ENCODE measurements around the gene RDM1. TPM values are rescaled to one million over a fixed set of nuclear protein-coding genes. Genes with fewer than 3 reads are reported as not detected.

Gene RDM1
- total and polyA plus RNA-seq, 4 donors: not detected

DNA sequence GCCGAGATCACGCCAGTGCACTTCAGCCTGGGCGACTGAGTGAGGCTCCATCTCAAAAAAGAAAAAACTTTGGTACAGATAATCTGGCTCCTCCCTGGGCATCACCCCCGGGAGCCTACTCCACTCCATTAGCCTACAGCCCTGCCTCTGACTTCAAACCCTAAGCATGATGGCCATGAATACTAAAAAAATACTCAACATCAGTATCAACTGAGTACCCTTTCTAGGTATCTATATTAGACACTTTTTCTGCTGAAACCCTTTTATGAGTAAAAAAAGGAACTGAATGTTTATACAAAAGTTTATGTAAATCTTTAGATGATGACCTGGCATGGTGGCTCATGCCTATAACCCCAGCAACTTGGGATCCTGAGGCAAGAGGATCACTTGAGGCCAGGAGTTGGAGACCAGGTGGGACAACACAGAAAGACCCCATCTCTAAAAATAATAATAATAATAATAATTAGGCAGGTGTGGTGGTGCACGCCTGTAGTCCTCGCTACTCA, 6.9 kb downstream of the RDM1 start:
- Histone ChIP-seq H3K36me3 (ENCODE audit: control insufficient read depth in 1 of 2, insufficient read depth in 2 of 2, low read length in 1 of 2) (no peaks in the 10 kb centered on the region), H3K27ac (ENCODE audit: low read depth in 1 of 2, low read length in 2 of 2) (no peak overlapping the region), H3K9me3 (ENCODE audit: control insufficient read depth, low read length) (no peaks in the 10 kb centered on the region), H3K4me1 (ENCODE audit: control insufficient read depth in 1 of 2, insufficient read depth in 2 of 2, low read length in 2 of 2) (no peaks in the 10 kb centered on the region), H3K27me3 (ENCODE audit: control insufficient read depth in 1 of 2, insufficient read depth in 2 of 2, low read length in 1 of 2) (no peaks in the 10 kb centered on the region), H3K4me3 (ENCODE audit: low read length in 2 of 2) (no peak overlapping the region)
- DNase-seq (no peak), ATAC-seq (ENCODE audit: low FRiP score) (no peak)
- intact Hi-C loops (cut with DNase I): no loop called here
- WGBS, 2 donors: 97% methylated on average over 6 of the region's 6 CpGs

DNA sequence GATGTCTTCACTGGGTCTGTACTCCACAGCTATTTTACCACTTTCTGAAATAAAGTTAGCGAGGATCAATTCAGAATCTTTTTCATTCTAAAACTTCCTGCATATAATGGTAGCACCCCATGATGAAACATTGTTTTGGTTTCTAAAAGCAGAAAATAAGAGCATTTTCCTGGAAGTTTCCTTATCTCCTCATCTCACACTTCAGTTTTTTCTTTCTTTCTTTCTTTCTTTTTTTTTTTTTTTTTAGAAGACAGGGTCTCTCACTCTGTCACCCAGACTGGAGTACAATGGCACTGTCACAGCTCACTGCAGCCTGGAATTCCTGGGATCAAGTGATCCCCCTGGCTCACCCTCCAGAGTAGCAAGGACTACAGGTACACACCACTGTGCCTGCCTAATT, 10.3 kb downstream of the RDM1 start:
- Histone ChIP-seq H3K36me3 (ENCODE audit: control insufficient read depth in 1 of 2, insufficient read depth in 2 of 2, low read length in 1 of 2) (no peaks in the 10 kb centered on the region), H3K9me3 (ENCODE audit: control insufficient read depth, low read length) (no peaks in the 10 kb centered on the region), H3K27me3 (ENCODE audit: control insufficient read depth in 1 of 2, insufficient read depth in 2 of 2, low read length in 1 of 2) (no peaks in the 10 kb centered on the region), H3K4me3 (ENCODE audit: low read length in 2 of 2) (no peak overlapping the region), H3K4me1 (ENCODE audit: control insufficient read depth in 1 of 2, insufficient read depth in 2 of 2, low read length in 2 of 2) (no peaks in the 10 kb centered on the region), H3K27ac (ENCODE audit: low read depth in 1 of 2, low read length in 2 of 2) (no peak overlapping the region)
- ATAC-seq (ENCODE audit: low FRiP score): no peak
- intact Hi-C loops (cut with DNase I): no loop called here
- 97 to 100% methylated on average over 1 of the region's 1 CpG for WGBS, 2 donors
- DNase-seq: no peak

DNA sequence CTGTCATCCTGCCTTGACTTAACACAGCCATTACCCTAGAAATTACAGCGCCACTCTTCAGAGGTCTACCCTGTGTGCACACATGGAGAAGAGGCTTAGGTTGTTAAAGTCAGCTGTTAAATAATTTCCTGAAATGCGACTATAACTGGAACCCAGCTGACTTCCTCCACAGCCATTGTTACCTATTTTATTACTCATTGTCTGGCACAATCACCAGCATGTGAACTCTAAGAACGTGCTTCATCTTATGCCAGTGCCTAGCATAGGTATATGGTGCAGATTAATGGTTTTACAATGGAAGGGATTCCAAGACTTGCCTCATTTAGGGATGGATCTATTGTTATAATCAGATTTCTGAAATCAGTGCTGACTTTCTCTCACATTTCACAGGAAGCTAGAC, 11.9 kb downstream of the RDM1 start:
- WGBS, 2 donors: 83 to 84% methylated on average over 3 of the region's 3 CpGs
- Histone ChIP-seq H3K36me3 (ENCODE audit: control insufficient read depth in 1 of 2, insufficient read depth in 2 of 2, low read length in 1 of 2) (no peaks in the 10 kb centered on the region), H3K4me3 (ENCODE audit: low read length in 2 of 2) (no peak overlapping the region), H3K4me1 (ENCODE audit: control insufficient read depth in 1 of 2, insufficient read depth in 2 of 2, low read length in 2 of 2) (no peaks in the 10 kb centered on the region), H3K27ac (ENCODE audit: low read depth in 1 of 2, low read length in 2 of 2) (no peak overlapping the region), H3K27me3 (ENCODE audit: control insufficient read depth in 1 of 2, insufficient read depth in 2 of 2, low read length in 1 of 2) (no peaks in the 10 kb centered on the region), H3K9me3 (ENCODE audit: control insufficient read depth, low read length) (no peaks in the 10 kb centered on the region)
- intact Hi-C loops (cut with DNase I): no loop called here
- ATAC-seq (ENCODE audit: low FRiP score) (no peak), DNase-seq (no peak)

DNA sequence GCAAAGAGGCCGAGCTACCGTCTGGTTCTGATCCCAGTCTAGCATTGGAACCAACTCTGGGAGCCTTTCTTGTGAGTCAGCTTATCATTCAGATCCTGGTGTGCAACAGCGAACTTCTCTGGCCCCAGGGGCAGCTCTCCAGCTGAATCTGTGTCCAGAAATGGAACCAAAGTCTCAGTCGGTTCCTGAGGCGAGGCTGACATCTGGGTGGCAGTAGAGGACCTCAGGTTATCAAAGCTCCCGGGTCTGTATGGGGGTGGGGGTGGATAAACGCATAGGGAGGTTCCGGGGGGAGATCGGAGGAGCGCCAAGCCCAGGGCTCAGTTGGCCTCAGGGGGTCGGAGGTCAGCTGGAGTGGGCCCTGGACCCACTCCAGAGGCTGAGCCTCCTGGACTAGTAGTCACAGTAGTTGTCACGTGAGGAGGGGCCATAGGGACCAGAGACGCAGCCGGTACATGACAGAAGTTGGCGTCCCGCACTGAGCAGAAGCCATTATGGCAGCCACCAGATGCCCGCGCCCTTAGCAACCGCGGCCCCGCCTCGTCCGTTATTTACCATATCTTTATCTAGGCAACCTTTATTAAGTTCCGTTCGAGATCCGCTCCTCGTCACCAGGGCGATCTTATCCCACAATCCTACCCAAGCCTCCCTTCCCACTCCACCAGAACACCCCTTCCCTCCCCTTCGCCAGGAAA, 12.9 kb downstream of the RDM1 start:
- WGBS, 2 donors: 93 to 94% methylated on average over 29 of the region's 29 CpGs
- DNase-seq: no peak
- H3K36me3 ChIP-seq (ENCODE audit: control insufficient read depth in 1 of 2, insufficient read depth in 2 of 2, low read length in 1 of 2): no peaks in the 10 kb centered on the region
- H3K4me1 ChIP-seq (ENCODE audit: control insufficient read depth in 1 of 2, insufficient read depth in 2 of 2, low read length in 2 of 2): no peaks in the 10 kb centered on the region
- H3K27ac ChIP-seq (ENCODE audit: low read depth in 1 of 2, low read length in 2 of 2): no peak overlapping the region
- H3K4me3 ChIP-seq (ENCODE audit: low read length in 2 of 2): no peak overlapping the region
- ATAC-seq (ENCODE audit: low FRiP score): no peak
- no peaks in the 10 kb centered on the region for H3K27me3 ChIP-seq (ENCODE audit: control insufficient read depth in 1 of 2, insufficient read depth in 2 of 2, low read length in 1 of 2)
- no peaks in the 10 kb centered on the region for H3K9me3 ChIP-seq (ENCODE audit: control insufficient read depth, low read length)
- intact Hi-C loops (cut with DNase I): no loop called here

DNA sequence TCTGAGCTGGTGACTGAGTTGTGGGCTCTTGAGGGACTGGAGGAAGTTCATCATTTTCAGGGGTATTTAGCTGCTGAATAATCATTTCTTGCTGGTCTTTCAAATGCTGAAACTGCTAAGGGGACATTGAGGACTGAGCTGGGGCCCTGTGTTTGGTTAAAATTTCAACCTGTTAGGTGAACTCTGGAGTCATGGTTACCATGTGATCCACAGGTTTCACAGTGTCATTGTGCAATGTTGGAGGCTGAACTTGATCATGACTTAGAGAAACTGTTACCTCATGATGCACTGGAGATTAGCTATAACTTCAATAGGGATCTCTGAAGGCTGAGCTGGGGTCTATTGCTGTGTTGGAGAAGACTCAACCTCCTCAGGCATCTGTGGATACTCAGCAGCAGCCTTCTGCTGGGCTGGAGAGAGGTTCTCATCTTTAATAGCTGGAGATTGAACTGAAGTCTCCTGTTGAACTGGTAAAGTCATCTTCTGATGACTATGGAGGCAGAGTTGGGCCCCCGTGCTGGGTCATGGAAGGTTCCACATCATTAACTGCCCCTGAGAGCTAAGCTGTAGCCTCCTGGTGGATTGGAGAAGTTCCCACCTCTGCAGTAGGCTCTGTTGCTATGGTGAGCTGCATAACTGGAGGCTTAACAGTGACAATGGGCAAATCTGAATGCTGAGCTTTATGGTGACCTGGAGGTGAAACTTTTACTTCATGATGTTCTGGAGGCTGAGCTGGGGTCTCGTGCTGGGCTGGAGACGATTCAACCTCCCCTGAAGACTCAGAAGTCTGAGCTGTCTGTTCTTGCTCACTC, 15.2 kb downstream of the RDM1 start:
- ATAC-seq (ENCODE audit: low FRiP score): no peak
- Histone ChIP-seq H3K4me1 (ENCODE audit: control insufficient read depth in 1 of 2, insufficient read depth in 2 of 2, low read length in 2 of 2) (no peaks in the 10 kb centered on the region), H3K27me3 (ENCODE audit: control insufficient read depth in 1 of 2, insufficient read depth in 2 of 2, low read length in 1 of 2) (peaks cover 0 to under 1% of the 10 kb centered on the region in 2 donors), H3K27ac (ENCODE audit: low read depth in 1 of 2, low read length in 2 of 2) (no peak overlapping the region), H3K9me3 (ENCODE audit: control insufficient read depth, low read length) (no peaks in the 10 kb centered on the region), H3K36me3 (ENCODE audit: control insufficient read depth in 1 of 2, insufficient read depth in 2 of 2, low read length in 1 of 2) (no peaks in the 10 kb centered on the region), H3K4me3 (ENCODE audit: low read length in 2 of 2) (no peak overlapping the region)
- 71 to 79% methylated on average over 3 of the region's 3 CpGs for WGBS, 2 donors
- DNase-seq: no peak
- intact Hi-C loops (cut with DNase I): no loop called here

DNA sequence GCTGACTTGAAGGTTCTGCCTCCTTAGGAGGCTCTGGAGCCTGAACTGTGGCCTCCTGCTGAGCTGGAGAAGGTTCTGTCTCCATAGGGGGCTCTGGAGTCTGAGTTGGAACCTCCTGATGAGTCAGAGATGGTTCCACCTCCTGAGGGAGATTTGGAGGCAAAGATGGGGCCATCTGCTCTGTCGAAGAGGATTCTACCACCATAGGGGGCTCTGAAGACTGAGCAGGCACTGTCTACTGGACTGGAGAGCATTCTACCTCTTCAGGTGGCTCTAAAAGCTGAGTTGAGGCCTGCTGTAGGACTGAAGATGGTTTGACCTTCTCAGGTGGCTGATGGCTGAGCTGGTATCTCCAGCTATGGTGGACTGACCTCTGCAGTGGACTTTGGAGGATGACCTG, 16.2 kb downstream of the RDM1 start:
- 86 to 94% methylated on average over 1 of the region's 1 CpG for WGBS, 2 donors
- no peaks in the 10 kb centered on the region for H3K36me3 ChIP-seq (ENCODE audit: control insufficient read depth in 1 of 2, insufficient read depth in 2 of 2, low read length in 1 of 2)
- intact Hi-C loops (cut with DNase I): no loop called here
- ATAC-seq (ENCODE audit: low FRiP score) (no peak), DNase-seq (no peak)
- no peaks in the 10 kb centered on the region for H3K9me3 ChIP-seq (ENCODE audit: control insufficient read depth, low read length)
- H3K27ac ChIP-seq (ENCODE audit: low read depth in 1 of 2, low read length in 2 of 2): no peak overlapping the region
- no peak overlapping the region for H3K4me3 ChIP-seq (ENCODE audit: low read length in 2 of 2)
- H3K27me3 ChIP-seq (ENCODE audit: control insufficient read depth in 1 of 2, insufficient read depth in 2 of 2, low read length in 1 of 2): peaks cover 0 to 2% of the 10 kb centered on the region in 2 donors
- H3K4me1 ChIP-seq (ENCODE audit: control insufficient read depth in 1 of 2, insufficient read depth in 2 of 2, low read length in 2 of 2): no peaks in the 10 kb centered on the region

DNA sequence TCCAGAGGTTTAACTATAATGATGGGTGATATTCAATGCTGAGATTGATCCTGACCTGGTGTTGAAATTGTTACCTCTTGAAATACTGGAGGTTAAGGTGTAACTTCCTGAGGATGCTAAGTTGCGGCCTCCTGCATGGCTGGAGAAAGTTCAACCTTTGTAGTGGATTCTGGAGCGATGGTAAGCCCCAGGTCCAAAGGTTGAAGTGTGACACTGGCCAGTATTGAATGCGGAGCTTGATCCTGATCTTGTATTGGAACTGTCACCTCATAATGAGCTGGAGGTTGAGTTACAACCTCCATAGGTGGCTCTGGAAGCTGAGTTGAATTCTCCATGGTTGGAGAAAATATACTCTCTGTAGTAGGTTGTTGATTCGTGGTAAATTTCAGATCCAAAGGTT, 17.0 kb downstream of the RDM1 start:
- Histone ChIP-seq H3K4me3 (ENCODE audit: low read length in 2 of 2) (no peak overlapping the region), H3K9me3 (ENCODE audit: control insufficient read depth, low read length) (no peaks in the 10 kb centered on the region), H3K36me3 (ENCODE audit: control insufficient read depth in 1 of 2, insufficient read depth in 2 of 2, low read length in 1 of 2) (no peaks in the 10 kb centered on the region), H3K27me3 (ENCODE audit: control insufficient read depth in 1 of 2, insufficient read depth in 2 of 2, low read length in 1 of 2) (peaks cover 0 to 2% of the 10 kb centered on the region in 2 donors), H3K27ac (ENCODE audit: low read depth in 1 of 2, low read length in 2 of 2) (no peak overlapping the region), H3K4me1 (ENCODE audit: control insufficient read depth in 1 of 2, insufficient read depth in 2 of 2, low read length in 2 of 2) (no peaks in the 10 kb centered on the region)
- no peak for ATAC-seq (ENCODE audit: low FRiP score)
- DNase-seq: no peak
- 83 to 85% methylated on average over 4 of the region's 4 CpGs for WGBS, 2 donors
- intact Hi-C loops (cut with DNase I): no loop called here

DNA sequence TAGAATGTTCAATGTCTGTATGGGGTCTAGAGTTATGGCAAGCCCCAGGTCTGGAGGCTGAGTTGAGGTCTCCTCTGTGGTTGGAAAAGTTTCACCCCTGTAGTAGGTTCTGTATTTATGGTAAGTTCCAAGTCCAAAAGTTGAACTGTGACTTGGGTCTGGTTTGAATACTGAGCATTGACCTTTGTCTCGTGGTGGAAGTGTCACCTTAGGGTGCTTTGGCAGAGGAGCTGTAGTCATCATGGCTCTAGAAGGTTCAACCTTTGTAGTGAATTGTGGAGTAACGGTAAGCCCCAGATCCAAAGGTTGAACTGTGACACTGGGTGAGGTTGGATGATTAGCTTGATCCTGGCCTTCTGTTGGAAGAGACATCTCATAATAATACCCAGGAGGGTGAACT, 17.6 kb downstream of the RDM1 start:
- Histone ChIP-seq H3K4me3 (ENCODE audit: low read length in 2 of 2) (no peak overlapping the region), H3K27ac (ENCODE audit: low read depth in 1 of 2, low read length in 2 of 2) (no peak overlapping the region), H3K36me3 (ENCODE audit: control insufficient read depth in 1 of 2, insufficient read depth in 2 of 2, low read length in 1 of 2) (no peaks in the 10 kb centered on the region), H3K4me1 (ENCODE audit: control insufficient read depth in 1 of 2, insufficient read depth in 2 of 2, low read length in 2 of 2) (no peaks in the 10 kb centered on the region), H3K27me3 (ENCODE audit: control insufficient read depth in 1 of 2, insufficient read depth in 2 of 2, low read length in 1 of 2) (peaks cover 0 to 2% of the 10 kb centered on the region in 2 donors), H3K9me3 (ENCODE audit: control insufficient read depth, low read length) (no peaks in the 10 kb centered on the region)
- intact Hi-C loops (cut with DNase I): no loop called here
- ATAC-seq (ENCODE audit: low FRiP score): no peak
- DNase-seq: no peak
- 77 to 85% methylated on average over 2 of the region's 2 CpGs for WGBS, 2 donors

Data from aorta (tissue), 5 donors.